ENCODE data around the gene TGM3. TPM values are rescaled to one million over a fixed set of nuclear protein-coding genes. Genes with fewer than 3 reads are reported as not detected.

TGM3 gene, protein sequence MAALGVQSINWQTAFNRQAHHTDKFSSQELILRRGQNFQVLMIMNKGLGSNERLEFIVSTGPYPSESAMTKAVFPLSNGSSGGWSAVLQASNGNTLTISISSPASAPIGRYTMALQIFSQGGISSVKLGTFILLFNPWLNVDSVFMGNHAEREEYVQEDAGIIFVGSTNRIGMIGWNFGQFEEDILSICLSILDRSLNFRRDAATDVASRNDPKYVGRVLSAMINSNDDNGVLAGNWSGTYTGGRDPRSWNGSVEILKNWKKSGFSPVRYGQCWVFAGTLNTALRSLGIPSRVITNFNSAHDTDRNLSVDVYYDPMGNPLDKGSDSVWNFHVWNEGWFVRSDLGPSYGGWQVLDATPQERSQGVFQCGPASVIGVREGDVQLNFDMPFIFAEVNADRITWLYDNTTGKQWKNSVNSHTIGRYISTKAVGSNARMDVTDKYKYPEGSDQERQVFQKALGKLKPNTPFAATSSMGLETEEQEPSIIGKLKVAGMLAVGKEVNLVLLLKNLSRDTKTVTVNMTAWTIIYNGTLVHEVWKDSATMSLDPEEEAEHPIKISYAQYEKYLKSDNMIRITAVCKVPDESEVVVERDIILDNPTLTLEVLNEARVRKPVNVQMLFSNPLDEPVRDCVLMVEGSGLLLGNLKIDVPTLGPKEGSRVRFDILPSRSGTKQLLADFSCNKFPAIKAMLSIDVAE
- total RNA-seq, result 0.19 and 0.28 TPM in 2 replicates

GRCh38 chr20:2295886-2296515 lies at the start of gene TGM3:
TGM3 (plus strand) TSS chr20:2296001; CDS start chr20:2296064, 63 bp downstream.

GRCh38 chr20:2380601-2381000 lies 84.8 kb downstream of the TGM3 start, which contains the start of gene TGM6:
TGM6 (plus strand) TSS chr20:2380901; CDS start chr20:2380969, 68 bp downstream.

Other genes with a start within 250 kb of the TGM3 start
- 17.4 and 20.0 TPM in 2 replicates for gene STK35, start 194.2 kb upstream of the TGM3 start, total RNA-seq
- gene TGM6, start 84.9 kb downstream of the TGM3 start, total RNA-seq, result not detected in 2 replicates
- 93.3 and 278 TPM in 2 replicates for gene SNRPB, start 174.8 kb downstream of the TGM3 start, total RNA-seq
- gene ZNF343, start 212.9 kb downstream of the TGM3 start, total RNA-seq, result 14.4 and 15.9 TPM in 2 replicates
- gene TMC2, start 240.6 kb downstream of the TGM3 start, total RNA-seq, result not detected in 2 replicates

Data from regular cardiac myocyte (primary cell).